Omental fat pad (tissue), 4 donors: Measurements from ENCODE around the gene DNASE1. TPM values are rescaled to one million over a fixed set of nuclear protein-coding genes. Genes with fewer than 3 reads are reported as not detected.
"Not testable (repeated sequence)": the region's sequence is repeated elsewhere in the genome, so short reads cannot be mapped to it uniquely, and the experiment has no call there.

ENCODE experiments used
- ATAC-seq: fragments of 150-250 bp; one replicate; pipeline ENCODE4 v1.9.1; 2016; ENCODE audit warnings: mild to moderate bottlenecking, moderate library complexity; ENCODE audit not compliant: low FRiP score
- DNase-seq: peaks from one replicate; pipeline ENCODE4 v3.0.0-alpha.2; 2019; ENCODE audit warnings: low spot score
- CTCF ChIP-seq, 3 donors: fragments of 450-650 bp; IDR thresholded peaks; one replicate each; pipeline ENCODE4 v1.5.1; 2016 to 2017; ENCODE audit warnings: antibody characterized with exemption in 3 of 3, mild to moderate bottlenecking in 3 of 3, moderate library complexity in 2 of 3
- total RNA-seq, 4 donors: library from RNA; depleted of rRNA; stranded (reverse); fragments of >200 nt; gene quantifications; one replicate each; pipeline ENCODE4 v1.1.0, GENCODE V29; 2016

Gene DNASE1
- 10 to 100 TPM in 3 of 4 donors, 1 to 10 TPM in 1; 4.6 to 14.8 (median 12.3) TPM for total RNA-seq

GRCh38 chr16:3654249-3654991, at the start of gene DNASE1:
Gene DNASE1, plus strand, starts transcription at chr16:3654691. Its CDS starts 683 bp downstream, at chr16:3655374.
- ATAC-seq (no peak), DNase-seq (no peak)
- TF ChIP-seq CTCF (IDR thresholded peaks at IDR 0.05): no peak

GRCh38 chr16:3606441-3606840, 48.0 kb upstream of the DNASE1 start:
- ATAC-seq (no peak), DNase-seq (no peak)
- TF ChIP-seq CTCF (IDR thresholded peaks at IDR 0.05): no peak

- no peak for TF ChIP-seq CTCF (IDR thresholded peaks at IDR 0.05)
- ATAC-seq: no peak
- DNase-seq: no peak
These were observed 47.3 kb upstream of the DNASE1 start for GRCh38 chr16:3607161-3607560.

GRCh38 chr16:3607634-3608033, 46.9 kb upstream of the DNASE1 start:
- no peak for DNase-seq
- no peak for TF ChIP-seq CTCF (IDR thresholded peaks at IDR 0.05)
- ATAC-seq: no peak

GRCh38 chr16:3608069-3608468, 46.4 kb upstream of the DNASE1 start:
- ATAC-seq (no peak), DNase-seq (no peak)

GRCh38 chr16:3608976-3609375, 45.5 kb upstream of the DNASE1 start:
- not testable (repeated sequence) for DNase-seq, ATAC-seq

More at GRCh38 chr16:3608069-3608468, 46.4 kb upstream of the DNASE1 start:
- no peak for TF ChIP-seq CTCF (IDR thresholded peaks at IDR 0.05)

GRCh38 chr16:3609895-3610697, 44.4 kb upstream of the DNASE1 start:
- ATAC-seq (no peak), DNase-seq (no peak)
- TF ChIP-seq CTCF (IDR thresholded peaks at IDR 0.05): no peak
